ENCODE results near the gene FOXI1. TPM values are rescaled to one million over a fixed set of nuclear protein-coding genes. Genes with fewer than 3 reads are reported as not detected.

FOXI1 gene
- total RNA-seq, 1 donor from 2014 or later, result not detected

DNA sequence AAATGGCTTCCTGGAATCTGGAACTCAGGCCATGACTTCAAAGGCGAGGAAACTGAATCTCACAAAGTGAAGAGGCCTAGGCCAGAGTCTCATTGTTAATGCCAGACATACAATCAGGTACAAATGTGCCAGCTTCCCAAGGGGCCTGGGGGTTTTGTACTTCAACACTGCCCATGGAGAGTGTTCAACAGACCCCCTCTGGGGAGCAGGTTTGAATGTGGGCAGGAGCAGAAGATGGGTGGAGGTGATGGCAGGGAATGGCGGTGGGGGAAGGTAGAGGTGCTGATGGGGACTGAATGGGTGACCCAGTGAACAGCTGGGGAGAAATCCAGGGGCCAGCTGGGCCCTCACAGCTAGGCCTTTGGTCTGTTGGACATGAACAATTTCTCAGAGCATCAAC lies 12.0 kb downstream of the FOXI1 start:
- Histone ChIP-seq H3K4me3 (ENCODE audit: low read depth, low read length) (no peak overlapping the region), H3K27me3 (ENCODE audit: control insufficient read depth, insufficient read depth, low read length) (no peaks in the 10 kb centered on the region), H3K36me3 (ENCODE audit: control insufficient read depth, insufficient read depth, low read length) (no peaks in the 10 kb centered on the region)
- TF ChIP-seq, protein P1, sequence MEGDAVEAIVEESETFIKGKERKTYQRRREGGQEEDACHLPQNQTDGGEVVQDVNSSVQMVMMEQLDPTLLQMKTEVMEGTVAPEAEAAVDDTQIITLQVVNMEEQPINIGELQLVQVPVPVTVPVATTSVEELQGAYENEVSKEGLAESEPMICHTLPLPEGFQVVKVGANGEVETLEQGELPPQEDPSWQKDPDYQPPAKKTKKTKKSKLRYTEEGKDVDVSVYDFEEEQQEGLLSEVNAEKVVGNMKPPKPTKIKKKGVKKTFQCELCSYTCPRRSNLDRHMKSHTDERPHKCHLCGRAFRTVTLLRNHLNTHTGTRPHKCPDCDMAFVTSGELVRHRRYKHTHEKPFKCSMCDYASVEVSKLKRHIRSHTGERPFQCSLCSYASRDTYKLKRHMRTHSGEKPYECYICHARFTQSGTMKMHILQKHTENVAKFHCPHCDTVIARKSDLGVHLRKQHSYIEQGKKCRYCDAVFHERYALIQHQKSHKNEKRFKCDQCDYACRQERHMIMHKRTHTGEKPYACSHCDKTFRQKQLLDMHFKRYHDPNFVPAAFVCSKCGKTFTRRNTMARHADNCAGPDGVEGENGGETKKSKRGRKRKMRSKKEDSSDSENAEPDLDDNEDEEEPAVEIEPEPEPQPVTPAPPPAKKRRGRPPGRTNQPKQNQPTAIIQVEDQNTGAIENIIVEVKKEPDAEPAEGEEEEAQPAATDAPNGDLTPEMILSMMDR (IDR thresholded peaks at IDR 0.05; ENCODE audit: insufficient read depth, low read length, severe bottlenecking), result no peak
- no peak for DNase-seq (ENCODE audit: low read depth)
- no peak for FAIRE-seq

DNA sequence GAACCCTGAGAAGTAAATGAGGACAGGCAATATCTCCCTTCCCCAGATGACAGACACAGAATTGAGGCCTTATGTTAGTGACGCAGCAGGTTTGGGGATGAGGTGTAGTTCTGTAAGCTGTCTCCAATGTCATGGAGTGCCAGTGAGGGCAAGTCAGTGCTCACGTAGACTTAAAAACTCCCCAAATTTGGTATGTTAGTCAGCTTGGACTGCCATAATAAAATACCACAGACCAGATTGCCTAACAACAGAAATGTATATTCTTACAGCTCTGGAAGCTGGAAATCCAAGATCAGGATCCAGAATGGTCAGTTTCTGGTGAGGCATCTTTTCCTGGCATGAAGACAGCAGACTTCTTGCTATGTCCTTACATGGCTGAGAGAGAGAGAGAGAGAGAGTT lies 14.9 kb downstream of the FOXI1 start:
- no peak overlapping the region for H3K4me3 ChIP-seq (ENCODE audit: low read depth, low read length)
- no peaks in the 10 kb centered on the region for H3K36me3 ChIP-seq (ENCODE audit: control insufficient read depth, insufficient read depth, low read length)
- TF ChIP-seq, protein P1 (IDR thresholded peaks at IDR 0.05; ENCODE audit: insufficient read depth, low read length, severe bottlenecking), result no peak
- no peaks in the 10 kb centered on the region for H3K27me3 ChIP-seq (ENCODE audit: control insufficient read depth, insufficient read depth, low read length)
- no peak for FAIRE-seq
- peak; percentile 70 for DNase-seq (ENCODE audit: low read depth)

DNA sequence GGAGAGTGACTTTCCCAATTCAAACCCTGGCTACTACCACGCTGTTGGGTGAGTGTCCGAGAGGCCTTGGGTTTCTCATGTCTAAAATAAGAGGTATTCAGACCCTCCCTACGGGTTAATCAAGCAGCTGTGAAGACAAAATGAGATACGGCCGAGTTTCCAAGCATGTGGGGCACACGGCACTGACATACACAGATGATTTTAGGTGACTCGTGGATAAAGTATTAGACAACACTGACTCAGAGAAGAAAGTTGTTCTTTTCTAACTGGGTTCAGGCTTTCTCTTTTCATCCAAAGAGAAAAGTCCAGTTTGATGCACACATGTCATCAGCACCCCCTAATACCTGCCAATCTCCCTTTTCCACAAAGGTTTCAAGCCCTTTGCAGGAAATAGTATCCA lies 15.6 kb downstream of the FOXI1 start:
- FAIRE-seq, result no peak

DNA sequence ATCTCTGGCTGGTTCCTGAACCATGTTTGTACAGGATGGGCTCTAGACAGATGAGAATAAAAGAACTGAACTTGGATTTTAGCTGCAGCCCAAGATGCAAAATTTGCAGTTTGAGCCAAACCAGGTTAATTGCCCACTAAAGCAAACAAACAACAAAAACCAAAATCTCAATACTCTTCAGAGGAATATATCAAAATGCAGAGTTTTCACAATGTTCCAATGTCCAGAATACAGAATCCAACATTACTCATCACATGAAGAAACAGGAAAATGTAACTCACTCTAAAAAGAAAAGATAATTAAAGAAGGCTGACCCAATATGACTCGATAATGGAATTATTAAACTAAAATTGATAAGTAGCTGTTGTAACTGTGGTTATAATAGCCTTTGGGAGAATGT lies 20.4 kb downstream of the FOXI1 start:
- FAIRE-seq, result no peak

More for the DNA sequence above, 15.6 kb downstream of the FOXI1 start:
- TF ChIP-seq, protein P1 (IDR thresholded peaks at IDR 0.05; ENCODE audit: insufficient read depth, low read length, severe bottlenecking), result no peak
- Histone ChIP-seq H3K36me3 (ENCODE audit: control insufficient read depth, insufficient read depth, low read length) (no peaks in the 10 kb centered on the region), H3K27me3 (ENCODE audit: control insufficient read depth, insufficient read depth, low read length) (no peaks in the 10 kb centered on the region), H3K4me3 (ENCODE audit: low read depth, low read length) (no peak overlapping the region)
- DNase-seq (ENCODE audit: low read depth), result peak; percentile 57

DNA sequence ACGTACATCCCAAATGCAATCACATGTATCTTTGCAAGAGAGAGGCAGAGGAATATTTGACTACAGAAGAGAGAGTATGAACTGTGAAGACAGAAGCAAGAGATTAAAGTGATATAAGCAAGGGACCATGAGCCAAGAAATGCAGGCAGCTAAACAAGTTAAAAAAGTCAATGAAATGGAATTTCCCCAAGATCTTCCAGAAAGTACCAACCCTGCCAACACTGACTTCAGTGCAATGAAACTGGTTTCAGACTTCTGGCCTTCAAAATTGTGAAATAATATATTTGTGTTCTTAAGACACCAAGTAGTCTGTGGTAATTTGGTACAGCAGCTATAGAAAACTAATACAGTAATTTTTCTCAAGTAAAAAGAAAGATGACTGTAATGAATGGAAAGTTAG lies 20.9 kb downstream of the FOXI1 start:
- TF ChIP-seq, protein P1 (IDR thresholded peaks at IDR 0.05; ENCODE audit: insufficient read depth, low read length, severe bottlenecking), result no peak
- no peaks in the 10 kb centered on the region for H3K36me3 ChIP-seq (ENCODE audit: control insufficient read depth, insufficient read depth, low read length)
- no peak for DNase-seq (ENCODE audit: low read depth)
- no peak overlapping the region for H3K4me3 ChIP-seq (ENCODE audit: low read depth, low read length)
- FAIRE-seq, result no peak
- no peaks in the 10 kb centered on the region for H3K27me3 ChIP-seq (ENCODE audit: control insufficient read depth, insufficient read depth, low read length)

More for the DNA sequence above, 20.4 kb downstream of the FOXI1 start:
- H3K36me3 ChIP-seq (ENCODE audit: control insufficient read depth, insufficient read depth, low read length), result no peaks in the 10 kb centered on the region
- TF ChIP-seq, protein P1 (IDR thresholded peaks at IDR 0.05; ENCODE audit: insufficient read depth, low read length, severe bottlenecking), result no peak
- no peaks in the 10 kb centered on the region for H3K27me3 ChIP-seq (ENCODE audit: control insufficient read depth, insufficient read depth, low read length)
- H3K4me3 ChIP-seq (ENCODE audit: low read depth, low read length), result no peak overlapping the region
- no peak for DNase-seq (ENCODE audit: low read depth)

DNA sequence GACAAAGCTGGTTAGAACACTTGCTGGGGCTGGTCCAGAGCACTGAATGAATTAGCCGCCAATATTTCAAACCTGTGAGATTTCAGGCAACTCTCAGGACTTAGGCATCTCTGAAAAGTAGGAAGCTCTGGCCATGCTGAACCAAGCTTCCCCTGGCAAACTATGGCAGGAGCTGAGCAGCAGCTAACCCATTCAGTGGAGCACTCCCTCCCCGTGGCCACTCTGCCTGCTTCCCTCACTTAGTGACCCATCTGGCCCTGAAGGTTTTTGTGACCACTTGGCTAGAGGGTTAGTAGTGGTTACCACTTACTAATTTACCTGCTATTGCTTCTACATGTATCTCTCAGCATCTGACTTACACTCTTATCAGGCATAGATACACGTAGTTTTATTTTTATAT lies 25.5 kb downstream of the FOXI1 start:
- Histone ChIP-seq H3K4me3 (ENCODE audit: low read depth, low read length) (no peak overlapping the region), H3K27me3 (ENCODE audit: control insufficient read depth, insufficient read depth, low read length) (no peaks in the 10 kb centered on the region), H3K36me3 (ENCODE audit: control insufficient read depth, insufficient read depth, low read length) (no peaks in the 10 kb centered on the region)
- TF ChIP-seq, protein P1 (IDR thresholded peaks at IDR 0.05; ENCODE audit: insufficient read depth, low read length, severe bottlenecking), result no peak
- peak; percentile 32 for FAIRE-seq
- DNase-seq (ENCODE audit: low read depth), result no peak
